Neural crest cell (in vitro differentiated cells): ENCODE data around the gene PPP1R15A. TPM values are rescaled to one million over a fixed set of nuclear protein-coding genes. Genes with fewer than 3 reads are reported as not detected.
"Not testable (repeated sequence)": the region's sequence is repeated elsewhere in the genome, so short reads cannot be mapped to it uniquely, and the experiment has no call there.

Experiments
- DNase-seq: peaks from one replicate; pipeline ENCODE4 v3.0.0; 2021; ENCODE audit warnings: low read depth, mixed read lengths, low spot score
- H3K27ac Mint-ChIP-seq: one replicate; pipeline ENCODE4 v1.8.0; 2021; ENCODE audit warnings: mild to moderate bottlenecking, mixed read lengths; ENCODE audit not compliant: unreplicated experiment
- H3K27me3 Mint-ChIP-seq: 2 replicates; pipeline ENCODE4 v1.8.0; 2021; ENCODE audit warnings: low read depth, mild to moderate bottlenecking, mixed read lengths
- H3K36me3 Mint-ChIP-seq: 2 replicates; pipeline ENCODE4 v1.8.0; 2021; ENCODE audit warnings: low read depth, mild to moderate bottlenecking, mixed read lengths
- H3K4me1 Mint-ChIP-seq: 2 replicates; pipeline ENCODE4 v1.8.0; 2021; ENCODE audit warnings: mixed read lengths
- H3K4me3 Mint-ChIP-seq: one replicate; pipeline ENCODE4 v1.8.0; 2021; ENCODE audit warnings: mild to moderate bottlenecking, mixed read lengths
- H3K9me3 Mint-ChIP-seq: 2 replicates; pipeline ENCODE4 v1.8.0; 2021; ENCODE audit warnings: mixed read lengths
- total RNA-seq: library from RNA; stranded (reverse); gene quantifications from 2 replicates; pipeline ENCODE4 v1.2.1, GENCODE V29; 2021
- TF ChIP-seq, protein P1 (sequence below): fragments of 200-600 bp; sonication (generic); conservative IDR thresholded peaks from 2 replicates; pipeline ENCODE4 v1.5.0; 2021; ENCODE audit warnings: antibody characterized with exemption, mild to moderate bottlenecking

Gene PPP1R15A
- total RNA-seq, 1 donor from 2014 or later = 27.5 TPM

DNA sequence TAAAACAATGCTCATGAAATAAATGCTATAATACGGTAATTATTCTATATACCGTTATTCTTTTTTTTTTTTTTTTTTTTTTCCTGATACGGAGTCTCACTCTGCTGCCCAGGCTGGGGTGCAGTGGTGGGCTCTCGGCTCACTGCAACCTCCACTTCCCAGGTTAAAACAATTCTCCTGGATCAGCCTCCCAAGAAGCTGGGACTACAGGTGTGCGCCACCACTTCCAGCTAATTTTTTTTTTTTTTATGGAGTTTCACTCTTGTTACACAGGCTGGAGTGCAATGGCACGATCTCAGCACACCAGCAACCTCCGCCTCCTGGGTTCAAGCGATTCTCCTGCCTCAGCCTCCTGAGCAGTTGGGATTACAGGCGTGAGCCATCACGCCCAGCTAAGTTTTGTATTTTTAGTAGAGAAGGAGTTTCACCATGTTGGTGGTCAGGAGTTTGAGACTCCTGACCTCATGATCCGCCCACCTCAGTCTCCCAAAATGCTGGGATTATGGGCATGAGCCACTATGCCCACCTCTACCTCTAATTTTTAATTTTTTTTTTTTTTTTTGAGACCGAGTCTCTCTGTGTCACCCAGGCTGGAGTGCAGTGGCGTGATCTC is 6.9 kb downstream of the PPP1R15A start:
- DNase-seq = no peak
- H3K4me3 Mint-ChIP-seq = no peak overlapping the region
- peaks cover 13% of the 10 kb centered on the region for H3K36me3 Mint-ChIP-seq
- peaks cover 20% of the 10 kb centered on the region for H3K4me1 Mint-ChIP-seq
- H3K27me3 Mint-ChIP-seq = no peaks in the 10 kb centered on the region
- TF ChIP-seq, protein P1, sequence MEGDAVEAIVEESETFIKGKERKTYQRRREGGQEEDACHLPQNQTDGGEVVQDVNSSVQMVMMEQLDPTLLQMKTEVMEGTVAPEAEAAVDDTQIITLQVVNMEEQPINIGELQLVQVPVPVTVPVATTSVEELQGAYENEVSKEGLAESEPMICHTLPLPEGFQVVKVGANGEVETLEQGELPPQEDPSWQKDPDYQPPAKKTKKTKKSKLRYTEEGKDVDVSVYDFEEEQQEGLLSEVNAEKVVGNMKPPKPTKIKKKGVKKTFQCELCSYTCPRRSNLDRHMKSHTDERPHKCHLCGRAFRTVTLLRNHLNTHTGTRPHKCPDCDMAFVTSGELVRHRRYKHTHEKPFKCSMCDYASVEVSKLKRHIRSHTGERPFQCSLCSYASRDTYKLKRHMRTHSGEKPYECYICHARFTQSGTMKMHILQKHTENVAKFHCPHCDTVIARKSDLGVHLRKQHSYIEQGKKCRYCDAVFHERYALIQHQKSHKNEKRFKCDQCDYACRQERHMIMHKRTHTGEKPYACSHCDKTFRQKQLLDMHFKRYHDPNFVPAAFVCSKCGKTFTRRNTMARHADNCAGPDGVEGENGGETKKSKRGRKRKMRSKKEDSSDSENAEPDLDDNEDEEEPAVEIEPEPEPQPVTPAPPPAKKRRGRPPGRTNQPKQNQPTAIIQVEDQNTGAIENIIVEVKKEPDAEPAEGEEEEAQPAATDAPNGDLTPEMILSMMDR = no peak
- no peaks in the 10 kb centered on the region for H3K9me3 Mint-ChIP-seq
- no peak overlapping the region for H3K27ac Mint-ChIP-seq

DNA sequence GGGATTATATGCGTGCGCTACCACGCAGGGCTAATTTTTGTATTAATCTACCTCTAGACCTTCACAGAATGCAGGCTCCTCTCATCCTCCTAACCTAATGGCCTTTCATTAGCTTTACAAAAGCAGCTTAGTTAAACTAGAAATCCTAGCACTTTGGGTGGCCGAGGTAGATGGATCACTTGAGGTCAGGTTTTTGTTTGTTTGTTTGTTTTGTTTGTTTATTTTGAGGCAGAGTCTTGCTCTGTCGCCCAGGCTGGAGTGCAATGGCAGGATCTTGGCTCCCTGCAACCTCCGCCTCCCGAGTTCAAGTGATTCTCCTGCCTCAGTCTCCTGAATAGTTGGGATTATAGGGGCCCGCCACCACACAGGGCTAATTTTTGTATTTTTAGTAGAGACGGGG is 7.5 kb downstream of the PPP1R15A start:
- not testable (repeated sequence) for H3K27ac Mint-ChIP-seq, H3K4me3 Mint-ChIP-seq, DNase-seq, H3K9me3 Mint-ChIP-seq, H3K27me3 Mint-ChIP-seq
- Mint-ChIP-seq H3K36me3 (peaks cover 11% of the 10 kb centered on the region), H3K4me1 (peaks cover 14% of the 10 kb centered on the region)

DNA sequence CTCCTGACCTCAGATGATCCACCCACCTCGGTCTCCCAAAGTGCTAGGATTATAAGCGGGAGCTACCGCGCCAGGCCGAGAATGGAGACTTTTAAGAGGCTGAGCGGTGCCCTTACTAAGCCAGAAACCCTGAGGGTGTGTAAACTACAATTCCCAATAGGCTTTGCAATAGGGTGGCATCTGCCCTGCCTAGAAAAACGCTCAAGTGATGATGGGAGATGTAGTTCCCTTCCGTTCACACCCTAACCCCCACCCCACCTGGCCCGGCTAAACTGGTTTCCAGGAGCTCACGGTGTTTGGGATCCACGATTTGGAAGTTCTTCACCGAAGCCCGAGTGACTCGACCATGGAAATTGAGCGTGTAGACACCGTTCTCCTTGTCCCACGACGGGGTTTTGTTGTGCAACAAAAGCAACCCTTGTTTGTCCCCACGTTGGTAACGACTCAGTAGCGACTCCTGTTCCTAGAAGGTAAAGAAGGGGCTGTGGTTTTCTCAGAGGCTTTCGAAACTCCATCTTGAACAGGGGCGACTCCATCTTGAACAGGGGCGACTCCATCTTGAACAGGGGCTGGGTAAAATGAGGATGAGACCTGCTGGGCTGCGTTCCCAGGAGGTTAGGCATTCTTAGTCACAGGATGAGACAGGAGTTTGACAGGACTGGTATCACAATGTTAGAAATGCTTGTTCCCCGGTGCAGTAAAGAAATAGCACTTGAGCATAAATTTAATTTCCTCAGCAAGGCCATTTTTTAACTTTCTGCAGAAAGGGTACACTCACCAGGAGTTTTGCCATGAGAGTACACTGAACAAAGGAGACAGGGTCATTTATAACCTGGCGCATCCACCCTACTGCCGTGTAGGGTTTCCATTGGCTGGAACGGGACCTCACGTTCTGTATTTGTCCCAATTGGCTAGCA is 9.8 kb downstream of the PPP1R15A start:
- Mint-ChIP-seq H3K36me3 (peaks cover 5% of the 10 kb centered on the region), H3K4me3 (no peak overlapping the region), H3K9me3 (no peaks in the 10 kb centered on the region), H3K27me3 (no peaks in the 10 kb centered on the region), H3K4me1 (no peaks in the 10 kb centered on the region), H3K27ac (no peak overlapping the region)
- TF ChIP-seq, protein P1 = no peak
- peak; percentile 30 for DNase-seq

DNA sequence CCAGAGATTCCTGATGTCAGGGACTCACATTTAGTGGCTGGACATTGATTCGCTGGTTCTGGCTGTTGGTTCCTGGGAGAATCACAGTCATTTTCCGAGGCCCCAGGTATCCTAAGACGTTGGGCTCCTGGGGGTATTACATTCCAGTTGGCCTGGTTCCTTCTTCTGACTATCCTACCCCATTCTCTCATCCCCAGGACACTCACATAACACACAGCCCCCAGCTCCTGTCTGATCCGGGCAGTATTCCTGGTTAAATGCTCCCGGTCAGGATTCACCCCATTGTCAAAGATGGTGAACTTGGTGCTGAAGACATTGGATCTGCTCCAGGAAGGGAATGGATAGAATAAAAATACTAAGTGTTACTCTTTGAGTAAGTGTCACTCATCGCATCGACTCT is 11.5 kb downstream of the PPP1R15A start:
- H3K36me3 Mint-ChIP-seq = peaks cover under 1% of the 10 kb centered on the region
- no peaks in the 10 kb centered on the region for H3K4me1 Mint-ChIP-seq
- TF ChIP-seq, protein P1 = no peak
- H3K9me3 Mint-ChIP-seq = no peaks in the 10 kb centered on the region
- H3K27ac Mint-ChIP-seq = no peak overlapping the region
- H3K27me3 Mint-ChIP-seq = no peaks in the 10 kb centered on the region
- DNase-seq = no peak
- no peak overlapping the region for H3K4me3 Mint-ChIP-seq

DNA sequence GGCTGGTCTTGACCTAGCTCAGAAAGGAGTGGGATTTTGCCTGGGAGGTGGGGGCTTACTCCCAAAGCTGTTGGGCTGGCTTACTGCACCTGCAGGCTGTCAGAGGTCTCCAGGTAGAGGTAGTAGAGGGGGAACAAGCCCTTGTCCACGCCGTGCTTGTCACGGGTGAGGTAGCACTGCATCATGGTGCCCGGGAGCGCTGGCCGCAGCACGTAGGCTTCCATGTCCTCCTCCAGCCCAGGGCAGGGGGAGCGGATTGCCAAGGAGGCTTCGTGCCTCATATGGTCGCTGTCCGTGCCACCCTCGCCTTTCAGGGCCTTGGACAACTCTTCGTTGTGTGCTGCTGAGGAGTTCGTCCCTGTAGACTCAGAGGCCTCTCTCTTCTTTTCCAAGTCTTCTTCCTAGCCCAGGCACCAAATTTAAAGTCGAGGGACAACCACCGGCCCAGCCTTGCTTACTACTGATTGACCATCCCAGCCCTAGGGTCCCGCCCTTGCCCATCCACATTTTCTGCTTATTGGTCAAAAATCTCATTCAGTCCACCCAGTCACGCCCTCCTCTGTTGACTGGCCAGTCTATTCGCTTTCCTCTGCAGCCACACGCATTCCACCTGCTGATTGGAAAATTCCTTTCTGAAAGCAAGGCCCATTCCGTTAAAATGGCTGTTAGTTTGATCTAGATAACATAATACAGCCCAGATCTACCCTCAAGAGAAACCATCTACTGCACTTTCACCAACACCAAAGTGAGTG is 15.8 kb downstream of the PPP1R15A start:
- H3K4me3 Mint-ChIP-seq = no peak overlapping the region

DNA sequence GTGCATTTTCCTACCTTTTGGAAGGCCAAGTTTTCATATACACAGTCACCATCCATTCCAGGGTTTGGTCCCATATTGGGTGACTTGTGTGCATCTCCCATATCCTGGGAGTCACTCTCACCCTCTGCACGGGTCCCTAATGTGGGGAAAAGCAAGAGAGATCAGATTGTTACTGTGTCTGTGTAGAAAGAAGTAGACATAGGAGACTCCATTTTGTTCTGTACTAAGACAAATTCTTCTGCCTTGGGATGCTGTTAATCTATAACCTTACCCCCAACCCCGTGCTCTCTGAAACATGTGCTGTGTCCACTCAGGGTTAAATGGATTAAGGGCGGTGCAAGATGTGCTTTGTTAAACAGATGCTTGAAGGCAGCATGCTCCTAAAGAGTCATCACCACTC is 17.3 kb downstream of the PPP1R15A start:
- H3K4me1 Mint-ChIP-seq, DNase-seq, H3K36me3 Mint-ChIP-seq, H3K27me3 Mint-ChIP-seq, H3K4me3 Mint-ChIP-seq, H3K27ac Mint-ChIP-seq, H3K9me3 Mint-ChIP-seq: not testable (repeated sequence)

More for the DNA sequence above, 15.8 kb downstream of the PPP1R15A start:
- Mint-ChIP-seq H3K36me3 (no peaks in the 10 kb centered on the region), H3K27ac (no peak overlapping the region), H3K9me3 (no peaks in the 10 kb centered on the region), H3K4me1 (no peaks in the 10 kb centered on the region), H3K27me3 (no peaks in the 10 kb centered on the region)
- no peak for DNase-seq
- TF ChIP-seq, protein P1 = no peak
